Endothelial cell of umbilical vein (primary cell): ENCODE data around the gene TSHZ1. TPM values are rescaled to one million over a fixed set of nuclear protein-coding genes. Genes with fewer than 3 reads are reported as not detected.

Experiments
- BruUV-seq: library from RNA; stranded (reverse); fragments of 400-500 nt; replicated peaks from 2 replicates; lab custom pipeline; 2021; lab: Mats Ljungman, UMichigan
- CTCF ChIA-PET: fragments of 300-600, 350-600 bp; sonication (Branson Sonifier 250); formaldehyde crosslinking; loops from one replicate; lab custom pipeline; 2021; ENCODE audit warnings: antibody characterized with exemption, inconsistent platforms; lab: Charles Lee
- POLR2A ChIA-PET: fragments of 300-600, 350-600 bp; sonication (Branson Sonifier 250); formaldehyde crosslinking; loops from one replicate; lab custom pipeline; 2021; ENCODE audit warnings: antibody characterized with exemption, inconsistent platforms; lab: Charles Lee
- DNase-seq: peaks from one replicate; pipeline ENCODE4 v3.0.0-alpha.2; 2011; ENCODE audit warnings: low read depth, low spot score
- FAIRE-seq: peaks from 2 replicates; lab custom pipeline; 2011; peaks lifted over from hg19 to GRCh38; lab: Jason Lieb, UNC
- H2AFZ ChIP-seq: 2 replicates; pipeline ENCODE4 v1.6.0; 2012; ENCODE audit warnings: low read depth, low read length, control low read depth, inconsistent platforms
- H3K27ac ChIP-seq: 2 replicates; pipeline ENCODE4 v1.5.1; 2011; ENCODE audit warnings: low read depth, mild to moderate bottlenecking, control low read depth, low read length, moderate library complexity; ENCODE audit not compliant: insufficient read depth
- H3K27me3 ChIP-seq, 2 experiments: 2 replicates each; pipeline versions ENCODE4 v1.6.0 to v1.6.1; 2011; ENCODE audit warnings: low read length in 2 of 2, mixed read lengths in 1 of 2; ENCODE audit not compliant: control insufficient read depth in 2 of 2, insufficient read depth in 2 of 2
- H3K36me3 ChIP-seq, 2 experiments: 2 replicates in 1 of 2; 3 replicates in 1 of 2; pipeline ENCODE4 v1.5.1; 2011; ENCODE audit warnings: low read length in 2 of 2, mild to moderate bottlenecking in 1 of 2, moderate library complexity in 1 of 2; ENCODE audit not compliant: control insufficient read depth in 2 of 2, insufficient read depth in 2 of 2; ENCODE audit errors: extremely low read depth in 1 of 2
- H3K4me1 ChIP-seq: 3 replicates; pipeline ENCODE4 v1.5.1; 2011; ENCODE audit warnings: mild to moderate bottlenecking, low read length; ENCODE audit not compliant: control insufficient read depth, insufficient read depth; ENCODE audit errors: extremely low read depth
- H3K4me2 ChIP-seq: 2 replicates; pipeline ENCODE4 v1.6.1; 2011; ENCODE audit warnings: low read length, control low read depth, mixed read lengths; ENCODE audit not compliant: insufficient read depth
- H3K4me3 ChIP-seq, 3 experiments: fragments of 200-600 bp in 1 of 3; sonication (generic), shearing (Covaris generic) in 1 of 3; replicated peaks in 1 of 3; 2 replicates each; pipeline ENCODE4 v1.5.1; 2011 to 2016; ENCODE audit warnings: control low read depth in 3 of 3, low read length in 3 of 3, mild to moderate bottlenecking in 2 of 3, inconsistent platforms in 1 of 3, low read depth in 1 of 3, moderate library complexity in 1 of 3; ENCODE audit not compliant: insufficient read depth in 1 of 3
- H3K79me2 ChIP-seq: 2 replicates; pipeline ENCODE4 v1.6.0; 2012; ENCODE audit warnings: low read length, inconsistent platforms; ENCODE audit not compliant: control insufficient read depth, insufficient read depth
- H3K9ac ChIP-seq: replicated peaks from 2 replicates; pipeline ENCODE3; 2011; ENCODE audit warnings: low read length, control low read depth; ENCODE audit not compliant: insufficient read depth; ENCODE audit errors: extremely low read depth
- H3K9me1 ChIP-seq: replicated peaks from 3 replicates; pipeline ENCODE4 v1.6.0; 2011; ENCODE audit warnings: mild to moderate bottlenecking, low read length; ENCODE audit not compliant: control insufficient read depth, insufficient read depth; ENCODE audit errors: extremely low read depth
- H3K9me3 ChIP-seq: replicated peaks from 2 replicates; pipeline ENCODE4 v1.5.1; 2012; ENCODE audit warnings: low read length, inconsistent platforms; ENCODE audit not compliant: control insufficient read depth, insufficient read depth
- H4K20me1 ChIP-seq: replicated peaks from 2 replicates; pipeline ENCODE3; 2011; ENCODE audit warnings: mild to moderate bottlenecking, low read length; ENCODE audit not compliant: control insufficient read depth, insufficient read depth; ENCODE audit errors: extremely low read depth
- EZH2 ChIP-seq: IDR thresholded peaks from 2 replicates; pipeline ENCODE4 v1.6.1; 2012; ENCODE audit warnings: borderline replicate concordance, low read depth, mild to moderate bottlenecking, moderate library complexity, low read length, inconsistent platforms; ENCODE audit not compliant: severe bottlenecking
- FOS ChIP-seq: IDR thresholded peaks from 2 replicates; pipeline ENCODE4 v1.6.1; 2011; ENCODE audit warnings: mild to moderate bottlenecking, low read length, moderate library complexity, borderline replicate concordance; ENCODE audit not compliant: insufficient read depth
- GATA2 ChIP-seq: IDR thresholded peaks from 2 replicates; pipeline ENCODE4 v1.7.0; 2011; ENCODE audit warnings: low read depth, mild to moderate bottlenecking, moderate library complexity, mixed read lengths, low read length; ENCODE audit not compliant: insufficient read length, insufficient read depth
- JUN ChIP-seq: IDR thresholded peaks from 2 replicates; pipeline ENCODE4 v1.6.1; 2011; ENCODE audit warnings: borderline replicate concordance, low read depth; ENCODE audit not compliant: insufficient read length, insufficient read depth
- MYC ChIP-seq: IDR thresholded peaks from one replicate; pipeline ENCODE4 v1.6.1; 2011; ENCODE audit warnings: mild to moderate bottlenecking, low read depth, low read length
- POLR2A ChIP-seq: IDR thresholded peaks from 2 replicates; pipeline ENCODE4 v1.6.1; 2012; ENCODE audit warnings: low read depth, mild to moderate bottlenecking, control low read depth, low read length
- POLR2AphosphoS5 ChIP-seq: IDR thresholded peaks from 2 replicates; pipeline ENCODE4 v1.6.1; 2012; ENCODE audit warnings: low read depth, mild to moderate bottlenecking, control low read depth, low read length, moderate library complexity; ENCODE audit not compliant: insufficient read depth
- dilution Hi-C: fragments of 300-500 bp; cut with MboI; formaldehyde crosslinking; loops from one replicate; pipeline ENCODE4 v1.15.0; 2019; ENCODE audit warnings: low sequenced_read_pairs; ENCODE audit not compliant: extremely low pct_ligation_motif_present
- intact Hi-C: fragments of 100-400 bp; cut with micrococcal nuclease; formaldehyde crosslinking; loops from one replicate; pipeline ENCODE4 v1.10.0; 2022
- polyA plus RNA-seq, 4 experiments: library from polyadenylated mRNA; depleted of rRNA in 3 of 4; stranded (reverse) in 3 of 4; unstranded in 1 of 4; fragments of >200 nt; gene quantifications; 2 replicates each; pipeline versions ENCODE4 v1.2.1 to v1.2.3, GENCODE V29; 2011 to 2012; ENCODE audit warnings: missing spikeins in 1 of 4
- total RNA-seq: library from RNA; stranded (reverse); gene quantifications from 2 replicates; pipeline ENCODE4 v1.2.3, GENCODE V29; 2021
- TF ChIP-seq, protein P1 (sequence below), 2 donors: IDR thresholded peaks; 1 replicate in 1 of 2; 2 replicates in 1 of 2; pipeline ENCODE4 v1.5.1; 2011; ENCODE audit warnings: low read length in 2 of 2, mild to moderate bottlenecking in 2 of 2, moderate library complexity in 2 of 2, control low read depth in 1 of 2, inconsistent platforms in 1 of 2, low read depth in 1 of 2; ENCODE audit not compliant: insufficient read depth in 1 of 2; ENCODE audit errors: extremely low read depth in 1 of 2
- TF ChIP-seq, protein P2 (sequence below): IDR thresholded peaks from 2 replicates; pipeline ENCODE4 v1.6.1; 2011; ENCODE audit not compliant: insufficient read depth, insufficient read length

TSHZ1 gene
- total and polyA plus RNA-seq, 2 donors (not counting 3 experiments of a cell fraction or from before 2014, with no cell fraction given) = 4.2 to 10.2 TPM

DNA sequence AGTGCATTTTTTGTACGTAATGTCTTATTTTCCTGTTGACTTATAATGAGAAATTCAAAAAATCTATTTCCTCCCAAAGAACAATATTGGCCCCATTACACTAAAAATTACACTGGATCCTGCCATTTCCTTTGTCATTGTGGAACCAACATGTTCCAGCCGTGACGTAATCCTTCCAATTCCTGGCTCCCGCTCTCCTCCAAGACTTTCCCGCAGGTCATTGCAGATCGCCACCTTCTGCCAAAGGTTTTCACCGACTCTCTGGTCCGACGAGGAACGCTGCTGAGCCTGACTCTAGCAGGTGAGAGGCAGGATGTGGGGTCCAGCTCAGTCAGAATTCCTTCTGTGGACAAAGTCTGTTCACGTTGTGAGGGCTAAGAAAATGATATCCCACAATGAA is 39.7 kb upstream of the TSHZ1 start:
- Histone ChIP-seq H3K9me3 (no peaks in the 10 kb centered on the region), H3K4me3 (no peak overlapping the region), H3K4me2 (no peak overlapping the region), H4K20me1 (no peaks in the 10 kb centered on the region), H2AFZ (no peak overlapping the region), H3K4me1 (no peaks in the 10 kb centered on the region), H3K79me2 (no peaks in the 10 kb centered on the region), H3K36me3 (no peaks in the 10 kb centered on the region), H3K27me3 (peaks cover 0 to 2% of the 10 kb centered on the region in 2 experiments), H3K9ac (no peak overlapping the region), H3K27ac (no peak overlapping the region), H3K9me1 (no peaks in the 10 kb centered on the region)
- ChIA-PET POLR2A (no interaction called here), CTCF (no interaction called here)
- intact Hi-C loops (loop anchor here (5.0 kb wide), 1 partner anchor 306 kb away; no protein-coding TSS in a partner anchor), dilution Hi-C loops (no loop called here)
- no peak for DNase-seq
- no TSS peak for BruUV-seq
- FAIRE-seq = no peak
- TF ChIP-seq EZH2 = no peak
- no peak for TF ChIP-seq POLR2AphosphoS5
- TF ChIP-seq POLR2A = no peak
- TF ChIP-seq JUN = no peak
- no peak for TF ChIP-seq GATA2
- TF ChIP-seq, protein P1, sequence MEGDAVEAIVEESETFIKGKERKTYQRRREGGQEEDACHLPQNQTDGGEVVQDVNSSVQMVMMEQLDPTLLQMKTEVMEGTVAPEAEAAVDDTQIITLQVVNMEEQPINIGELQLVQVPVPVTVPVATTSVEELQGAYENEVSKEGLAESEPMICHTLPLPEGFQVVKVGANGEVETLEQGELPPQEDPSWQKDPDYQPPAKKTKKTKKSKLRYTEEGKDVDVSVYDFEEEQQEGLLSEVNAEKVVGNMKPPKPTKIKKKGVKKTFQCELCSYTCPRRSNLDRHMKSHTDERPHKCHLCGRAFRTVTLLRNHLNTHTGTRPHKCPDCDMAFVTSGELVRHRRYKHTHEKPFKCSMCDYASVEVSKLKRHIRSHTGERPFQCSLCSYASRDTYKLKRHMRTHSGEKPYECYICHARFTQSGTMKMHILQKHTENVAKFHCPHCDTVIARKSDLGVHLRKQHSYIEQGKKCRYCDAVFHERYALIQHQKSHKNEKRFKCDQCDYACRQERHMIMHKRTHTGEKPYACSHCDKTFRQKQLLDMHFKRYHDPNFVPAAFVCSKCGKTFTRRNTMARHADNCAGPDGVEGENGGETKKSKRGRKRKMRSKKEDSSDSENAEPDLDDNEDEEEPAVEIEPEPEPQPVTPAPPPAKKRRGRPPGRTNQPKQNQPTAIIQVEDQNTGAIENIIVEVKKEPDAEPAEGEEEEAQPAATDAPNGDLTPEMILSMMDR (IDR thresholded peaks at IDR 0.05; ENCODE audit: extremely low read depth in 1 of 2, insufficient read depth in 1 of 2, low read depth in 1 of 2, low read length in 2 of 2) = no peak
- TF ChIP-seq, protein P2, sequence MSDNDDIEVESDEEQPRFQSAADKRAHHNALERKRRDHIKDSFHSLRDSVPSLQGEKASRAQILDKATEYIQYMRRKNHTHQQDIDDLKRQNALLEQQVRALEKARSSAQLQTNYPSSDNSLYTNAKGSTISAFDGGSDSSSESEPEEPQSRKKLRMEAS = no peak
- no peak for TF ChIP-seq FOS
- no peak for TF ChIP-seq MYC
